Smooth muscle cell (in vitro differentiated cells): ENCODE results near the gene CRIM1. TPM values are rescaled to one million over a fixed set of nuclear protein-coding genes. Genes with fewer than 3 reads are reported as not detected.

ENCODE experiments used
- DNase-seq: peaks from one replicate; lab custom pipeline; 2025; ENCODE audit not compliant: unreplicated experiment; lab: John Stamatoyannopoulos, UW
- H2AFZ ChIP-seq: fragments of 200-600 bp; sonication (generic); 2 replicates; pipeline ENCODE4 v1.6.0; 2016; ENCODE audit warnings: antibody characterized with exemption, low read depth, mild to moderate bottlenecking
- H3F3A ChIP-seq: fragments of 200-600 bp; sonication (generic); 2 replicates; pipeline ENCODE4 v1.6.0; 2017; ENCODE audit warnings: antibody characterized with exemption, low read depth
- H3K27ac ChIP-seq: fragments of 200-600 bp; sonication (generic); 2 replicates; pipeline ENCODE4 v1.5.1; 2016; ENCODE audit warnings: low read depth, mild to moderate bottlenecking
- H3K27me3 ChIP-seq: fragments of 200-600 bp; sonication (generic); 2 replicates; pipeline ENCODE4 v1.6.1; 2016; ENCODE audit warnings: low read depth, mild to moderate bottlenecking
- H3K36me3 ChIP-seq: fragments of 200-600 bp; sonication (generic); 2 replicates; pipeline ENCODE4 v1.5.1; 2016; ENCODE audit warnings: low read depth
- H3K4me1 ChIP-seq: fragments of 200-600 bp; sonication (generic); 2 replicates; pipeline ENCODE4 v1.5.1; 2016; ENCODE audit warnings: low read depth
- H3K4me2 ChIP-seq: fragments of 200-600 bp; sonication (generic); 2 replicates; pipeline ENCODE4 v1.6.0; 2016; ENCODE audit warnings: mild to moderate bottlenecking
- H3K4me3 ChIP-seq: fragments of 200-600 bp; sonication (generic); 2 replicates; pipeline ENCODE4 v1.5.1; 2016; ENCODE audit warnings: mild to moderate bottlenecking
- H3K79me2 ChIP-seq: fragments of 200-600 bp; sonication (generic); 2 replicates; pipeline ENCODE4 v1.6.0; 2016; ENCODE audit warnings: low read depth, mild to moderate bottlenecking
- H3K9ac ChIP-seq: fragments of 200-600 bp; sonication (generic); 2 replicates; pipeline ENCODE4 v1.6.0; 2016; ENCODE audit warnings: low read depth
- H3K9me3 ChIP-seq: fragments of 200-600 bp; sonication (generic); replicated peaks from 2 replicates; pipeline ENCODE4 v1.5.1; 2016; ENCODE audit warnings: low read depth
- H4K20me1 ChIP-seq: fragments of 200-600 bp; sonication (generic); 2 replicates; pipeline ENCODE4 v1.6.0; 2016; ENCODE audit warnings: low read depth
- WGBS: methylation state at CpG from one replicate; pipeline ENCODE4 v1.1.7; 2016; ENCODE audit warnings: low lambda C conversion rate; 5-methylcytosine and 5-hydroxymethylcytosine counted together
- polyA plus RNA-seq: library from polyadenylated mRNA; unstranded; fragments of >200 nt; fragmentation: Nextera tagmentation; extraction: Ambion mirVana; gene quantifications from 2 replicates; pipeline ENCODE4 v1.2.1, GENCODE V29; 2016
- total RNA-seq: library from RNA; depleted of rRNA; stranded (reverse); fragments of >200 nt; gene quantifications from 2 replicates; pipeline ENCODE4 v1.2.3, GENCODE V29; 2014
- TF ChIP-seq, protein P1 (sequence below): fragments of 200-600 bp; sonication (generic); IDR thresholded peaks from 2 replicates; pipeline ENCODE4 v1.5.1; 2017; ENCODE audit warnings: borderline replicate concordance, mild to moderate bottlenecking, antibody characterized with exemption; ENCODE audit not compliant: insufficient read depth, poor library complexity, severe bottlenecking

CRIM1 gene
- total and polyA plus RNA-seq, 2 experiments from 2014 or later, result 10.1 to 28.0 TPM

DNA sequence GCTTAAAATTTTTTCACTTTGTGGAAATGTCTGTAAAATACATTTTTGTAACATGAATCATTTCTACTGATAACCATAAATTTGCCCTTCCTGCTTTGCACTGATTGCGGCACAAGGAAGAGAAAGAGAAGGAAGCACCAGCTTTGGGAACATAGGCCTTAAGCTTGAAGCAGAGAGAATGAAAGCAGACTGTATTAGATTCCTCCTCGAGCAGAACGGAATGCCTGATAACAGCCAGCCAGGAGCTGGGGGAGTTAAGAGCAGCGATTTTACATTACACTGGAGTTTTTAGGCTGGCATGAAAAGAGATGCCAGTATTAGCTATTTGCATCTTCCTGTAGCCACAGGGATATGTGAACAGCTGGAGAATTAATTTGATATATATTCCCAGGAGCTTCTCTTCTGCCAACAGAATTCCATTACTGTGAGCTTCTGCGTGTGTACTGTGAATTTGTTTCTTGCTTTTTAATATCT, 33.5 kb downstream of the CRIM1 start:
- no peak overlapping the region for H3K9ac ChIP-seq
- H3K27me3 ChIP-seq, result no peaks in the 10 kb centered on the region
- H3K4me2 ChIP-seq, result peak overlapping the region; percentile 50
- TF ChIP-seq, protein P1, sequence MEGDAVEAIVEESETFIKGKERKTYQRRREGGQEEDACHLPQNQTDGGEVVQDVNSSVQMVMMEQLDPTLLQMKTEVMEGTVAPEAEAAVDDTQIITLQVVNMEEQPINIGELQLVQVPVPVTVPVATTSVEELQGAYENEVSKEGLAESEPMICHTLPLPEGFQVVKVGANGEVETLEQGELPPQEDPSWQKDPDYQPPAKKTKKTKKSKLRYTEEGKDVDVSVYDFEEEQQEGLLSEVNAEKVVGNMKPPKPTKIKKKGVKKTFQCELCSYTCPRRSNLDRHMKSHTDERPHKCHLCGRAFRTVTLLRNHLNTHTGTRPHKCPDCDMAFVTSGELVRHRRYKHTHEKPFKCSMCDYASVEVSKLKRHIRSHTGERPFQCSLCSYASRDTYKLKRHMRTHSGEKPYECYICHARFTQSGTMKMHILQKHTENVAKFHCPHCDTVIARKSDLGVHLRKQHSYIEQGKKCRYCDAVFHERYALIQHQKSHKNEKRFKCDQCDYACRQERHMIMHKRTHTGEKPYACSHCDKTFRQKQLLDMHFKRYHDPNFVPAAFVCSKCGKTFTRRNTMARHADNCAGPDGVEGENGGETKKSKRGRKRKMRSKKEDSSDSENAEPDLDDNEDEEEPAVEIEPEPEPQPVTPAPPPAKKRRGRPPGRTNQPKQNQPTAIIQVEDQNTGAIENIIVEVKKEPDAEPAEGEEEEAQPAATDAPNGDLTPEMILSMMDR, result no peak
- peaks cover 4% of the 10 kb centered on the region for H3K79me2 ChIP-seq
- H2AFZ ChIP-seq, result peak overlapping the region; percentile 11
- no peak for DNase-seq
- no peaks in the 10 kb centered on the region for H4K20me1 ChIP-seq
- H3K4me1 ChIP-seq, result no peaks in the 10 kb centered on the region
- no peak overlapping the region for H3K4me3 ChIP-seq
- H3K36me3 ChIP-seq, result no peaks in the 10 kb centered on the region
- peak overlapping the region; percentile 39 for H3K27ac ChIP-seq
- H3F3A ChIP-seq, result no peaks in the 10 kb centered on the region
- WGBS, result 23% methylated on average over 5 of the region's 5 CpGs
- H3K9me3 ChIP-seq, result no peaks in the 10 kb centered on the region

DNA sequence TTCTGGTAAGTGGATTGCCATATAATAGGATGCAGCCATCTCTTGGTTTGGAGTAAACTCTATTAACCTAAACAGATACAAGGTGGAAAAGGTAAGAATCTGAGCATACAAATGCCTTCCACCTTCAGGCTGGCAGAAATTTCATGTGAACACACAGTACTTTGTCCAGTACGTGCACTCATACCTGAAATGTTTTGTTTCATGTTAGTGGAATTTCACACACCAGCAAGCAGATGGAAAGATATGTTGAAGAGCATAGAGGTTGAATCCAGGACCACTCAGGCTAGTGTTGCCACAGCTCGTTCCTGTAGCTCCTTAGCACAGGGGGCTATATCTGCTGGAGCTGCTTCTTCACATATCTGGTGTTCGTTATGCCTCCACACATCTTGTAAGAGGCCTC, 34.0 kb downstream of the CRIM1 start:
- no peak overlapping the region for H3K9ac ChIP-seq
- H3K79me2 ChIP-seq, result peaks cover 4% of the 10 kb centered on the region
- 79% methylated on average over 3 of the region's 3 CpGs for WGBS
- H3K4me1 ChIP-seq, result no peaks in the 10 kb centered on the region
- H3K4me2 ChIP-seq, result peak overlapping the region; percentile 50
- H3K36me3 ChIP-seq, result no peaks in the 10 kb centered on the region
- DNase-seq, result no peak
- no peaks in the 10 kb centered on the region for H3K9me3 ChIP-seq
- H3F3A ChIP-seq, result no peaks in the 10 kb centered on the region
- TF ChIP-seq, protein P1, result no peak
- no peaks in the 10 kb centered on the region for H4K20me1 ChIP-seq
- H3K27ac ChIP-seq, result peak overlapping the region; percentile 39
- H3K27me3 ChIP-seq, result no peaks in the 10 kb centered on the region
- no peak overlapping the region for H3K4me3 ChIP-seq
- H2AFZ ChIP-seq, result no peak overlapping the region

DNA sequence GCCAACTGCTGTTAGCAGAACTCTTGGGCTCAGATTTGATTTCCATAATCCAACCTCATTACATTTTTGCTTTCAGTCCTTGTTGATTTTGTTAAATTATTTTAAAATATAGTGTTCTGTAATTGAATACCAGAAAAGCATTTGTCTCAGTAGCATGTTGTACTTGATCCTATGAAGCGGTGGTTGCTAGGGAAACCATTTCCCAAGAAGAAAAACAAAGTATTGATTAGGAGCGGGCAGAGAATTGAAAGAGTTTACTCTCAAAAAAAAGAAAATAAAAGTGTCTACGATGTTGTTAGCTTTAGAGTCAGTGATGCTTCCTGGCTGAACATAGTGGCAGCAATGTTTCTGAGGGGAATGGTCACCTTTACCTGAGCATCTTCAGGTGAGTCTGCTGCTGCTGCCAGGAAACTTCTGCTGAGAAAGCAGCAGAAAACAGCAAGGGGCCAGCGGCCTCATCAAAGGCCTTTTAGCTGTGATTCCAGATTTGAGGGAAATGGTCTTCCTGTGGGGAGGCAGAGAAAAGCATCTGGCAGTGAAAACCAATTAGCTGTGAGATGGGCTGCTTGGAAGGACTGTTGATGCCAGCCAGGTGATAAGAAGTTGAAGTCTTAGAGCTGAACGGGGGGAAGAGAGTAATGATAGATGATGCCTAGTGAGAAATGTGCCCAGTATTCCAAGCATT, 37.1 kb downstream of the CRIM1 start:
- Histone ChIP-seq H3K4me1 (no peaks in the 10 kb centered on the region), H3K4me2 (no peak overlapping the region), H3K79me2 (no peaks in the 10 kb centered on the region), H3K9ac (no peak overlapping the region), H3K36me3 (no peaks in the 10 kb centered on the region), H3K9me3 (no peaks in the 10 kb centered on the region), H3F3A (no peaks in the 10 kb centered on the region), H2AFZ (no peak overlapping the region), H3K27me3 (no peaks in the 10 kb centered on the region), H3K27ac (no peak overlapping the region), H3K4me3 (no peak overlapping the region), H4K20me1 (no peaks in the 10 kb centered on the region)
- TF ChIP-seq, protein P1, result no peak
- no peak for DNase-seq
- 59% methylated on average over 5 of the region's 5 CpGs for WGBS
